Right lobe of liver (tissue), 6 donors: ENCODE data around the gene RBM42. TPM values are rescaled to one million over a fixed set of nuclear protein-coding genes. Genes with fewer than 3 reads are reported as not detected.
A peak's percentile ranks its signal among the peaks of the same experiment; 100 is the strongest.

ENCODE experiments used
- ATAC-seq, 4 donors: fragments of 200-7000 bp; cut with Tn5 transposase; one replicate each; pipeline ENCODE4 v1.9.1; 2020; ENCODE audit warnings: mild to moderate bottlenecking in 4 of 4, moderate library complexity in 4 of 4
- DNase-seq, 3 donors: peaks; one replicate each; pipeline ENCODE4 v3.0.0-alpha.2; 2020
- H3K27ac ChIP-seq, 3 donors: fragments of 200-600 bp; one replicate each; pipeline ENCODE4 v1.8.0; 2022
- H3K27me3 ChIP-seq, 2 donors: fragments of 200-600 bp; one replicate each; pipeline ENCODE4 v1.8.0; 2022
- H3K36me3 ChIP-seq, 4 donors: fragments of 200-600 bp; sonication (generic) in 1 of 4; one replicate each; pipeline versions ENCODE4 v1.5.1 to v1.8.0; 2017 to 2022; ENCODE audit warnings: control low read depth in 1 of 4
- H3K4me1 ChIP-seq, 4 donors: fragments of 200-600 bp; sonication (generic) in 1 of 4; one replicate each; pipeline versions ENCODE4 v1.5.1 to v1.8.0; 2017 to 2022; ENCODE audit warnings: control low read depth in 1 of 4
- H3K4me3 ChIP-seq, 3 donors: fragments of 200-600 bp; one replicate each; pipeline ENCODE4 v1.8.0; 2022
- H3K9me3 ChIP-seq, 4 donors: fragments of 200-600 bp; sonication (generic) in 1 of 4; one replicate each; pipeline versions ENCODE4 v1.5.1 to v1.8.0; 2017 to 2022; ENCODE audit warnings: control low read depth in 1 of 4
- POLR2A ChIP-seq: fragments of 450-650 bp; IDR thresholded peaks from one replicate; pipeline ENCODE4 v1.6.1; 2017; ENCODE audit warnings: antibody characterized with exemption, mild to moderate bottlenecking
- WGBS: methylation state at CpG from one replicate; pipeline ENCODE4 v1.1.6; 2018; ENCODE audit warnings: low coverage, low lambda C conversion rate; ENCODE audit not compliant: insufficient coverage; ENCODE audit errors: missing lambda C conversion rate; 5-methylcytosine and 5-hydroxymethylcytosine counted together
- intact Hi-C, 2 donors: fragments of 100-400 bp; cut with DNase I; formaldehyde crosslinking; loops; one replicate each; pipeline versions ENCODE4 v1.11.2 to v1.14.1; 2022
- total RNA-seq, 6 experiments: library from RNA; depleted of rRNA in 2 of 6; stranded (reverse); fragments of >200 nt in 2 of 6; fragmentation: NEBNext Ultra II Directional in 3 of 6; extraction: Animal tissue kit (Norgen Biotek cat#: 25700) in 3 of 6; gene quantifications; one replicate each; pipeline versions ENCODE4 v1.1.0 to v1.2.4, GENCODE V29; 2016 to 2023
- TF ChIP-seq, protein P1 (sequence below), 4 donors: fragments of 200-600 bp in 3 of 4; fragments of 450-650 bp in 1 of 4; IDR thresholded peaks; one replicate each; pipeline versions ENCODE4 v1.5.1 to v1.8.0; 2016 to 2022; ENCODE audit warnings: antibody characterized with exemption in 4 of 4, mild to moderate bottlenecking in 2 of 4
- donor health status: DM: no; HTN: yes; CAD: no.
- donor health status: DM: no; HTN: no; CAD: no.
- donor health status: DM: no; HTN: no; CAD: no.
- donor health status: DM: no; HTN: yes; CAD: no.
- donor health status: DM: no; HTN: yes; CAD: no.

RBM42 gene
- total RNA-seq, 6 experiments from 2014 or later = 27.8 to 46.5 (median 31.0) TPM

DNA sequence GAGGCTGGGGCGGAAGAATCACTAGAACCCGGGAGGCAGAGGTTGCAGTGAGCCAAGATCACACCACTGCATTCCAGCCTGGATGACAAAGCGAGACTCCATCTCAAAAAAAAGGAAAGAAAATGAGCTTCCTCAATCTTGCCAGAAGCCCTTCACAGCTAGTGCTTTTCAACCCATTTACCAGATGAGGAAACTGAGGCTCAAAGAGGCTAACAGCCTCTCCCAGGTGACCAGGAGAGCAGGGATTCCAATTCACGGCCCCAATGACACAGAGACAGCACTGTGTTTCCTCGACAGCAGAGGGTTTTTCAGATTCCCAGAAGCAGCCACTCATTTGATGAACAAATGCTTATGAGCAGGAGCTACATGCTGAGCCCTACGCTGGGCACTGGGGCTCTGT lies 40.7 kb downstream of the RBM42 start:
- Histone ChIP-seq H3K4me3 (no peak overlapping the region), H3K9me3 (no peaks in the 10 kb centered on the region), H3K27ac (no peak overlapping the region), H3K4me1 (peaks cover 0 to 5% (median 0%) of the 10 kb centered on the region in 4 donors), H3K36me3 (no peaks in the 10 kb centered on the region), H3K27me3 (no peaks in the 10 kb centered on the region)
- DNase-seq (no peak), ATAC-seq (no peak)
- intact Hi-C loops = no loop called here
- TF ChIP-seq, protein P1, sequence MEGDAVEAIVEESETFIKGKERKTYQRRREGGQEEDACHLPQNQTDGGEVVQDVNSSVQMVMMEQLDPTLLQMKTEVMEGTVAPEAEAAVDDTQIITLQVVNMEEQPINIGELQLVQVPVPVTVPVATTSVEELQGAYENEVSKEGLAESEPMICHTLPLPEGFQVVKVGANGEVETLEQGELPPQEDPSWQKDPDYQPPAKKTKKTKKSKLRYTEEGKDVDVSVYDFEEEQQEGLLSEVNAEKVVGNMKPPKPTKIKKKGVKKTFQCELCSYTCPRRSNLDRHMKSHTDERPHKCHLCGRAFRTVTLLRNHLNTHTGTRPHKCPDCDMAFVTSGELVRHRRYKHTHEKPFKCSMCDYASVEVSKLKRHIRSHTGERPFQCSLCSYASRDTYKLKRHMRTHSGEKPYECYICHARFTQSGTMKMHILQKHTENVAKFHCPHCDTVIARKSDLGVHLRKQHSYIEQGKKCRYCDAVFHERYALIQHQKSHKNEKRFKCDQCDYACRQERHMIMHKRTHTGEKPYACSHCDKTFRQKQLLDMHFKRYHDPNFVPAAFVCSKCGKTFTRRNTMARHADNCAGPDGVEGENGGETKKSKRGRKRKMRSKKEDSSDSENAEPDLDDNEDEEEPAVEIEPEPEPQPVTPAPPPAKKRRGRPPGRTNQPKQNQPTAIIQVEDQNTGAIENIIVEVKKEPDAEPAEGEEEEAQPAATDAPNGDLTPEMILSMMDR (IDR thresholded peaks at IDR 0.05) = no peak
- no peak for TF ChIP-seq POLR2A
- 78% methylated on average over 4 of the region's 6 CpGs for WGBS

DNA sequence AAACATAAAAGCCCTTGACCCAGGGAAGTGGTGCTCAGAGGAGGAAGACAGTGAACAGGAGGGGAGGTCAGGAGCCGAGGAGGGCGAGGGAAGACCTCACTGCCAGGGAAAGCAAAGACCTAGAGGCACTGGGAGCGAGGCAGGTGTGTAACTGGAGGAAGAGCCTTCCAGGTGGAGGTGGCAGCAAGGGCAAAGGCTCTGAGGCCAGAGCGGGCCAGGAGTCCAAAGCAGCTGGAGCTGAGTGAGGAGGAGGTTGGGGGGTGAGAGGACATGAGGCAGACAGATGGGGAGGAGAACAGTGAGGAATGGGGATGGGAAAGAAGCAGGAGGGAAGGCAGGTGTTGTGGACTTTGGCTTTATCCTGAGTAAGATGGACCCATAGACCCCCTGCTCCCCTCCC lies 41.1 kb downstream of the RBM42 start:
- Histone ChIP-seq H3K4me3 (no peak overlapping the region), H3K4me1 (peaks cover 0 to 5% (median 0%) of the 10 kb centered on the region in 4 donors), H3K36me3 (no peaks in the 10 kb centered on the region), H3K27ac (no peak overlapping the region), H3K9me3 (no peaks in the 10 kb centered on the region), H3K27me3 (no peaks in the 10 kb centered on the region)
- no peak for DNase-seq
- WGBS = 51% methylated on average over 4 of the region's 4 CpGs
- no peak for ATAC-seq
- intact Hi-C loops = no loop called here
- TF ChIP-seq, protein P1 (IDR thresholded peaks at IDR 0.05) = no peak
- TF ChIP-seq POLR2A = no peak

DNA sequence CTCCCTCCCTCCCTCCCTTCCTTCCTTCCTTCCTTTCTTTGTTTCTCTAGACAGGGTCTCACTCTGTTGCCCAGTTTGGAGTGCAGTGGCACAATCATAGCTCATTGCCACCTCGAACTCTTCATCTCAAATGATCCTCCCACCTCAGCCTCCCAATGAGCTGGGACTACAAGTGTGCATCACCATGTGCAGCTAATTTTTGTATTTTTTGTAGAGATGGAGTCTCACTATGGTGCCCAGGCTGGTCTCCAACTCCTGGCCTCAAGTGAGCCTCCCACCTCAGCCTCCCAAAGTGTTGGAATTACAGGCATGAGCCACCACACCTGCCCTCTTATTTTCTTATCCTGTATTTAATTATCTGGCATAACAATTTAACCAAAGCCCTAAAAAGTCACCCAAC lies 41.9 kb downstream of the RBM42 start:
- DNase-seq (no peak), ATAC-seq (no peak)
- H3K4me1 ChIP-seq = peaks cover 0 to 5% (median 0%) of the 10 kb centered on the region in 4 donors
- no peak overlapping the region for H3K4me3 ChIP-seq
- intact Hi-C loops = no loop called here
- 80% methylated on average over 1 of the region's 1 CpG for WGBS
- H3K36me3 ChIP-seq = no peaks in the 10 kb centered on the region
- no peak for TF ChIP-seq POLR2A
- TF ChIP-seq, protein P1 (IDR thresholded peaks at IDR 0.05) = no peak
- no peaks in the 10 kb centered on the region for H3K9me3 ChIP-seq
- no peak overlapping the region for H3K27ac ChIP-seq
- no peaks in the 10 kb centered on the region for H3K27me3 ChIP-seq

DNA sequence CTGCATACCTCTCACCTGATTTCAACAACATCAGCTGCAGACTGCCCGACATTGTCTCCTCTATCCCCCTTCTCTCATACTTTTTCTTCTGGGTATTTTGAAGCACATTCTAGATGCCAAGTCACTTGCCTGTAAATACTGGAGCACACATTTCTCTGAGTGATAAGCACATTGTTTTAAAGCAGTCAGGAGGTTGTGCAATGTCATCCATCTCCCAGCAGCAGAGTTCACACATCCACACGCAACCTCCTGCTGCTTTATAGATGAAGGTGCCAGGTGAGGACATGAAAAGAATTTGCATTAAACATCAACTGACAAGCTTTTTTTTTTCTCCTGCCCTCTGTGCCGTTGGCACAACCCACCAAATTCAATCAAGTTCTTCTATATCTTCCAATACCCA lies 43.0 kb downstream of the RBM42 start:
- WGBS = 11% methylated on average over 3 of the region's 3 CpGs
- Histone ChIP-seq H3K27ac (no peak overlapping the region), H3K27me3 (no peaks in the 10 kb centered on the region), H3K4me3 (no peak overlapping the region), H3K9me3 (no peaks in the 10 kb centered on the region), H3K36me3 (no peaks in the 10 kb centered on the region), H3K4me1 (peaks cover 0 to 5% (median 0%) of the 10 kb centered on the region in 4 donors)
- ATAC-seq = peak in 3 of 4 donors; percentile 31 to 67 (median 65)
- no peak for DNase-seq
- intact Hi-C loops = no loop called here
- TF ChIP-seq, protein P1 (IDR thresholded peaks at IDR 0.05) = no peak
- no peak for TF ChIP-seq POLR2A
